Mesenchymal stem cell (in vitro differentiated cells and primary cell): ENCODE results near the gene LMO3.

Source experiments
- DNase-seq: peaks from one replicate; pipeline ENCODE4 v3.0.0-alpha.2; 2013
- H2AFZ ChIP-seq: one replicate; pipeline ENCODE4 v1.6.1; 2013; ENCODE audit warnings: low read depth, mild to moderate bottlenecking, control low read depth, inconsistent platforms, low read length, moderate library complexity
- H2AK5ac ChIP-seq: 2 replicates; pipeline ENCODE4 v1.6.1; 2013; ENCODE audit warnings: low read length, moderate library complexity, mild to moderate bottlenecking, inconsistent platforms; ENCODE audit not compliant: severe bottlenecking
- H2BK120ac ChIP-seq: one replicate; pipeline ENCODE4 v1.6.1; 2013; ENCODE audit warnings: low read depth, mild to moderate bottlenecking, inconsistent platforms, low read length, moderate library complexity
- H2BK12ac ChIP-seq, 2 experiments: one replicate each; pipeline ENCODE4 v1.6.1; 2013; ENCODE audit warnings: inconsistent platforms in 2 of 2, low read length in 2 of 2, mild to moderate bottlenecking in 2 of 2, moderate library complexity in 2 of 2, control low read depth in 1 of 2
- H2BK15ac ChIP-seq: one replicate; pipeline ENCODE4 v1.6.1; 2013; ENCODE audit warnings: mild to moderate bottlenecking, low read depth, inconsistent platforms; ENCODE audit not compliant: poor library complexity, severe bottlenecking
- H2BK5ac ChIP-seq: 2 replicates; pipeline ENCODE4 v1.6.1; 2013; ENCODE audit warnings: low read depth, mild to moderate bottlenecking, low read length, control low read depth, inconsistent platforms; ENCODE audit not compliant: poor library complexity, severe bottlenecking
- H3K14ac ChIP-seq, 2 experiments: one replicate each; pipeline ENCODE4 v1.6.1; 2013; ENCODE audit warnings: inconsistent platforms in 2 of 2, low read length in 2 of 2, control low read depth in 1 of 2, mild to moderate bottlenecking in 1 of 2, moderate library complexity in 1 of 2
- H3K18ac ChIP-seq, 2 experiments: one replicate each; pipeline ENCODE4 v1.6.1; 2013; ENCODE audit warnings: inconsistent platforms in 2 of 2, low read length in 2 of 2, control low read depth in 1 of 2, low read depth in 1 of 2, mild to moderate bottlenecking in 1 of 2
- H3K23ac ChIP-seq, 2 experiments: one replicate each; pipeline ENCODE4 v1.6.1; 2013; ENCODE audit warnings: inconsistent platforms in 2 of 2, low read length in 2 of 2, mild to moderate bottlenecking in 2 of 2, moderate library complexity in 2 of 2, control low read depth in 1 of 2
- H3K27ac ChIP-seq: 2 replicates; pipeline ENCODE4 v1.5.1; 2013; ENCODE audit warnings: mild to moderate bottlenecking, moderate library complexity, low read length, control low read depth, inconsistent platforms; ENCODE audit not compliant: poor library complexity, severe bottlenecking
- H3K27me3 ChIP-seq, 2 experiments: 2 replicates each; pipeline versions ENCODE4 v1.6.1 to v1.7.0; 2013; ENCODE audit warnings: low read length in 2 of 2, mild to moderate bottlenecking in 2 of 2, moderate library complexity in 2 of 2, control low read depth in 1 of 2, inconsistent platforms in 1 of 2; ENCODE audit not compliant: control insufficient read depth in 1 of 2, insufficient read depth in 1 of 2
- H3K36me3 ChIP-seq, 2 experiments: 2 replicates each; pipeline versions ENCODE4 v1.6.1 to v1.7.0; 2013; ENCODE audit warnings: low read length in 2 of 2, control low read depth in 1 of 2, inconsistent platforms in 1 of 2, low read depth in 1 of 2, mild to moderate bottlenecking in 1 of 2; ENCODE audit not compliant: insufficient read depth in 2 of 2, control insufficient read depth in 1 of 2
- H3K4ac ChIP-seq, 2 experiments: one replicate each; pipeline ENCODE4 v1.6.1; 2013; ENCODE audit warnings: inconsistent platforms in 2 of 2, low read length in 2 of 2, mild to moderate bottlenecking in 2 of 2, moderate library complexity in 2 of 2, control low read depth in 1 of 2, low read depth in 1 of 2
- H3K4me1 ChIP-seq: 2 replicates; pipeline ENCODE4 v1.6.1; 2013; ENCODE audit warnings: low read depth, low read length, control low read depth; ENCODE audit not compliant: control insufficient read depth, insufficient read depth
- H3K4me2 ChIP-seq: 2 replicates; pipeline ENCODE4 v1.6.1; 2013; ENCODE audit warnings: low read length, mild to moderate bottlenecking, inconsistent platforms; ENCODE audit not compliant: poor library complexity, severe bottlenecking
- H3K4me3 ChIP-seq, 2 experiments: 2 replicates each; pipeline versions ENCODE4 v1.5.1 to v1.7.0; 2013; ENCODE audit warnings: low read length in 2 of 2, mild to moderate bottlenecking in 2 of 2, control low read depth in 1 of 2, low read depth in 1 of 2; ENCODE audit not compliant: insufficient read depth in 1 of 2
- H3K79me1 ChIP-seq: replicated peaks from 2 replicates; pipeline ENCODE4 v1.6.1; 2013; ENCODE audit warnings: mild to moderate bottlenecking, control low read depth, low read length, inconsistent platforms; ENCODE audit not compliant: poor library complexity, severe bottlenecking
- H3K9ac ChIP-seq: 2 replicates; pipeline ENCODE4 v1.7.0; 2013; ENCODE audit warnings: mild to moderate bottlenecking, low read length, moderate library complexity
- H3K9me3 ChIP-seq: 2 replicates; pipeline ENCODE4 v1.7.0; 2013; ENCODE audit warnings: mild to moderate bottlenecking, low read length; ENCODE audit not compliant: control insufficient read depth
- H4K8ac ChIP-seq: one replicate; pipeline ENCODE4 v1.6.1; 2013; ENCODE audit warnings: inconsistent platforms, mild to moderate bottlenecking, low read length, moderate library complexity
- H4K91ac ChIP-seq: one replicate; pipeline ENCODE4 v1.6.1; 2013; ENCODE audit warnings: mild to moderate bottlenecking, low read length, inconsistent platforms
- WGBS: methylation state at CpG from one replicate; pipeline ENCODE4 v1.1.7; 2013; ENCODE audit warnings: mixed read lengths; 5-methylcytosine and 5-hydroxymethylcytosine counted together

LMO3 gene

GRCh38 chr12:16530268-16530850 lies 75.6 kb downstream of the LMO3 start:
- Histone ChIP-seq H3K79me1 (no peaks in the 10 kb centered on the region), H3K4me2 (no peak overlapping the region), H3K4me3 (no peak overlapping the region), H3K4ac (no peak overlapping the region), H3K23ac (no peak overlapping the region), H4K91ac (no peak overlapping the region), H3K18ac (no peak overlapping the region), H2AFZ (no peak overlapping the region), H3K36me3 (no peaks in the 10 kb centered on the region), H3K27ac (no peak overlapping the region), H3K4me1 (no peaks in the 10 kb centered on the region), H3K14ac (no peak overlapping the region), H2BK15ac (no peak overlapping the region), H2BK5ac (no peak overlapping the region), H2BK12ac (no peak overlapping the region), H2AK5ac (no peak overlapping the region), H3K9me3 (no peaks in the 10 kb centered on the region), H4K8ac (no peak overlapping the region), H3K9ac (no peak overlapping the region), H3K27me3 (no peaks in the 10 kb centered on the region), H2BK120ac (no peak overlapping the region)
- WGBS: 30% methylated on average over 1 of the region's 2 CpGs
- no peak for DNase-seq

DNA sequence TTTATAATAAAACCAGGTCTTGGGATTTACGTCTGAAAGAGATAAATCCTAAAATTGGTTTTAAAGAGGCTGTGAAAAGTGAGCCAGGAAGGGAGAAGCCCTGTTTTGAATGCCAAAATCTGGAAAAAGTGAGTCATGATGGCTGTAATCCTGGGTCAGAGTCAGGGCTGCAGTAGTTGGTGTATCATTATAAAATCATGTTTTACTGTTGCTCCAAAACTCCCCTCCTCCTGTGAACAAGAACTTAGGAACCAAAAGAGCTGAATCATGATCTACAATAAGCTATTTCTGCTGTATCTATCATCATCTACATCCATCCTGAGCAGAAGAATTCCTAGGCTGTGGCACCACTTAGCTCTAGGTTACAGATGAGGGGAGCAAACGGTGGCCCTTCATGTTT lies 79.3 kb downstream of the LMO3 start:
- peak; percentile 20 for DNase-seq
- H2AK5ac ChIP-seq: no peak overlapping the region
- no peak overlapping the region for H3K4me3 ChIP-seq
- H2BK120ac ChIP-seq: no peak overlapping the region
- no peak overlapping the region for H3K14ac ChIP-seq
- H3K79me1 ChIP-seq: no peaks in the 10 kb centered on the region
- H2BK15ac ChIP-seq: no peak overlapping the region
- no peak overlapping the region for H2BK12ac ChIP-seq
- H3K4me2 ChIP-seq: no peak overlapping the region
- no peak overlapping the region for H2AFZ ChIP-seq
- no peak overlapping the region for H4K8ac ChIP-seq
- peak overlapping the region; percentile 91 for H3K9ac ChIP-seq
- H2BK5ac ChIP-seq: no peak overlapping the region
- H4K91ac ChIP-seq: no peak overlapping the region
- WGBS: 68% methylated on average over 2 of the region's 2 CpGs
- no peak overlapping the region for H3K18ac ChIP-seq
- H3K23ac ChIP-seq: no peak overlapping the region
- H3K27me3 ChIP-seq: no peaks in the 10 kb centered on the region
- H3K27ac ChIP-seq: no peak overlapping the region
- no peaks in the 10 kb centered on the region for H3K36me3 ChIP-seq
- no peaks in the 10 kb centered on the region for H3K4me1 ChIP-seq
- H3K9me3 ChIP-seq: no peaks in the 10 kb centered on the region
- H3K4ac ChIP-seq: no peak overlapping the region

DNA sequence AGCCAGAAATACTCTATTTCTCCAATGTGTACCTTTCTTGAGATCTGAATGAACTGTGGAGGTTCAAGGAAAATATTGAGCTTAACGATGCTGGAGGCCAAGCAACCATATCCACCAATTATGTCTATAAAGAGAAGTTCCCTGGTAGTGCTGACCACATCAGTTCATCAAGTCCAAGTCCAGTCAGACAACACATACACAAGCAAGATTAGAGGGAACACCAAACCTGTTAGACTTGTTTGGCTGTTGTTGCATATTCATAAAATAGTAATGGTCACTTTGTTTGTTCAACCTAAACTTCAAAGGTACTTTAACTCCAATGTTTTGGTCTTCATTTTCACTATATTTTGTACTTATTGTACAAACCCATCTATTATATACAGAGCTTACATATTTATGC lies 81.6 kb downstream of the LMO3 start:
- H3K27me3 ChIP-seq: no peaks in the 10 kb centered on the region
- no peak overlapping the region for H2BK5ac ChIP-seq
- no peak for DNase-seq
- H4K8ac ChIP-seq: no peak overlapping the region
- H3K4me1 ChIP-seq: no peaks in the 10 kb centered on the region
- H3K4me2 ChIP-seq: no peak overlapping the region
- no peak overlapping the region for H2AK5ac ChIP-seq
- H3K23ac ChIP-seq: no peak overlapping the region
- no peak overlapping the region for H3K4ac ChIP-seq
- no peak overlapping the region for H3K18ac ChIP-seq
- no peak overlapping the region for H3K4me3 ChIP-seq
- 100% methylated on average over 1 of the region's 1 CpG for WGBS
- no peak overlapping the region for H2BK120ac ChIP-seq
- no peak overlapping the region for H3K27ac ChIP-seq
- H3K79me1 ChIP-seq: no peaks in the 10 kb centered on the region
- no peak overlapping the region for H2AFZ ChIP-seq
- no peak overlapping the region for H4K91ac ChIP-seq
- H3K9ac ChIP-seq: peak overlapping the region; percentile 13
- no peak overlapping the region for H3K14ac ChIP-seq
- no peak overlapping the region for H2BK12ac ChIP-seq
- no peaks in the 10 kb centered on the region for H3K36me3 ChIP-seq
- H3K9me3 ChIP-seq: no peaks in the 10 kb centered on the region
- H2BK15ac ChIP-seq: no peak overlapping the region

DNA sequence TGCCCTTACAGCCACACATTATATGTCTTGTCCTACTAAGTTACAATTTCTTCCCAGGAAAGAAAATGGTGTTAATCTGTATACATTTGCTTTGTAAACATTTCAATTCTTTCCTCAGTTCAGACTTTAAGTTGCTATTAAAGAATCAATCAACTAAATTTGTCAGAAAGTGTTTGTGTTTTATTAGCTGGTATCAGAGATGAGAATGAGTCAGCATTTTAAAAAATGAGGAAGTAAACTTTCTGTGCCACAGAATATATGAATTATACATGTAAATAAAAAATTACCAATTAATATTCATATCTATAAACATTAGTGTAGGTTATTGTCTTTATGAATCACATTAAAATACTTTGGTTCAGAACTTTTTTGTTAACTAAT lies 82.0 kb downstream of the LMO3 start:
- no peak overlapping the region for H3K4me3 ChIP-seq
- no peak overlapping the region for H3K27ac ChIP-seq
- H3K4me2 ChIP-seq: no peak overlapping the region
- H2BK5ac ChIP-seq: no peak overlapping the region
- no peak overlapping the region for H3K4ac ChIP-seq
- H2AK5ac ChIP-seq: no peak overlapping the region
- H3K9ac ChIP-seq: peak overlapping the region; percentile 13
- no peak overlapping the region for H4K8ac ChIP-seq
- no peaks in the 10 kb centered on the region for H3K27me3 ChIP-seq
- no peak overlapping the region for H4K91ac ChIP-seq
- H2BK120ac ChIP-seq: no peak overlapping the region
- H3K23ac ChIP-seq: no peak overlapping the region
- DNase-seq: no peak
- H3K36me3 ChIP-seq: no peaks in the 10 kb centered on the region
- H3K18ac ChIP-seq: no peak overlapping the region
- H2AFZ ChIP-seq: no peak overlapping the region
- no peaks in the 10 kb centered on the region for H3K9me3 ChIP-seq
- no peaks in the 10 kb centered on the region for H3K79me1 ChIP-seq
- no peak overlapping the region for H2BK15ac ChIP-seq
- H3K14ac ChIP-seq: no peak overlapping the region
- no peaks in the 10 kb centered on the region for H3K4me1 ChIP-seq
- no peak overlapping the region for H2BK12ac ChIP-seq
